GM12878 (cell line): ENCODE data around the gene EIF4EBP2. TPM values are rescaled to one million over a fixed set of nuclear protein-coding genes. Genes with fewer than 3 reads are reported as not detected.

Source experiments
- ATAC-seq: fragments of 200-7000 bp; cut with Tn5 transposase; 3 replicates; pipeline ENCODE4 v1.9.1; 2020; ENCODE audit warnings: mild to moderate bottlenecking, moderate library complexity
- BruUV-seq: library from RNA; stranded (reverse); fragments of 400-500 nt; replicated peaks from 2 replicates; lab custom pipeline; 2021; lab: Mats Ljungman, UMichigan
- CTCF ChIA-PET: fragments of 300-600 bp; sonication (Branson Sonifier 250); formaldehyde crosslinking; extraction: SDS; loops from one replicate; lab custom pipeline; 2021; ENCODE audit warnings: inconsistent platforms; lab: Yijun Ruan, JAX
- POLR2A ChIA-PET: fragments of 350-600 bp; formaldehyde crosslinking; extraction: SDS; loops from one replicate; lab custom pipeline; 2021; ENCODE audit warnings: inconsistent platforms; lab: Charles Lee
- RAD21 ChIA-PET: fragments of 300-600 bp; sonication (Branson Sonifier 250); formaldehyde crosslinking; loops from one replicate; lab custom pipeline; 2023; ENCODE audit warnings: antibody characterized with exemption; ENCODE audit not compliant: unreplicated experiment; lab: Charles Lee
- SMC1A ChIA-PET: fragments of 300-600 bp; sonication (Branson Sonifier 250); formaldehyde crosslinking; loops from one replicate; lab custom pipeline; 2023; ENCODE audit not compliant: unreplicated experiment, uncharacterized antibody; lab: Charles Lee
- DNase-seq: peaks from one replicate; pipeline ENCODE4 v3.0.0-alpha.2; 2011; ENCODE audit warnings: low read depth, low spot score
- FAIRE-seq: peaks from 3 replicates; lab custom pipeline; 2011; peaks lifted over from hg19 to GRCh38; lab: Jason Lieb, UNC
- H2AFZ ChIP-seq: 2 replicates; pipeline ENCODE4 v1.6.0; 2011; ENCODE audit warnings: low read depth, low read length, control low read depth; ENCODE audit not compliant: control insufficient read depth
- H3K27ac ChIP-seq: 2 replicates; pipeline ENCODE4 v1.5.1; 2011; ENCODE audit warnings: control low read depth; ENCODE audit not compliant: control insufficient read depth, insufficient read depth
- H3K27me3 ChIP-seq, 2 experiments: replicated peaks in 1 of 2; 2 replicates each; pipeline versions ENCODE4 v1.6.0 to v1.6.1; 2011; ENCODE audit warnings: low read length in 1 of 2; ENCODE audit not compliant: control insufficient read depth in 2 of 2, insufficient read depth in 2 of 2
- H3K36me3 ChIP-seq, 2 experiments: 2 replicates each; pipeline ENCODE4 v1.5.1; 2011; ENCODE audit warnings: low read length in 1 of 2; ENCODE audit not compliant: control insufficient read depth in 2 of 2, insufficient read depth in 2 of 2
- H3K4me1 ChIP-seq: 2 replicates; pipeline ENCODE4 v1.6.1; 2011; ENCODE audit warnings: mild to moderate bottlenecking, low read length, moderate library complexity, mixed read lengths; ENCODE audit not compliant: control insufficient read depth, insufficient read depth
- H3K4me2 ChIP-seq: 2 replicates; pipeline ENCODE4 v1.6.0; 2011; ENCODE audit warnings: control low read depth; ENCODE audit not compliant: control insufficient read depth, insufficient read depth
- H3K4me3 ChIP-seq: fragments of 200-600 bp; sonication (generic); 2 replicates; pipeline ENCODE4 v1.5.1; 2016
- H3K79me2 ChIP-seq: 2 replicates; pipeline ENCODE4 v1.6.0; 2011; ENCODE audit warnings: low read length; ENCODE audit not compliant: control insufficient read depth, insufficient read depth
- H3K9ac ChIP-seq: 2 replicates; pipeline ENCODE4 v1.8.0; 2011; ENCODE audit warnings: low read length, control low read depth, mixed read lengths; ENCODE audit not compliant: control insufficient read depth, insufficient read depth
- H3K9me3 ChIP-seq: replicated peaks from 3 replicates; pipeline ENCODE4 v1.5.1; 2011; ENCODE audit warnings: mild to moderate bottlenecking, low read length; ENCODE audit not compliant: control insufficient read depth, insufficient read depth
- H4K20me1 ChIP-seq: 2 replicates; pipeline ENCODE4 v1.6.0; 2011; ENCODE audit not compliant: control insufficient read depth, insufficient read depth
- BACH1 ChIP-seq: fragments of 450-650 bp; IDR thresholded peaks from 2 replicates; pipeline ENCODE4 v1.6.1; 2017; ENCODE audit warnings: mild to moderate bottlenecking, borderline replicate concordance
- CREB1 ChIP-seq: IDR thresholded peaks from 2 replicates; pipeline ENCODE4 v1.6.1; 2012; ENCODE audit warnings: low read depth, mild to moderate bottlenecking, inconsistent platforms
- FOXK2 ChIP-seq: fragments of 450-650 bp; IDR thresholded peaks from 2 replicates; pipeline ENCODE4 v1.6.1; 2017; ENCODE audit warnings: mild to moderate bottlenecking, moderate library complexity
- GATAD2B ChIP-seq: fragments of 450-650 bp; conservative IDR thresholded peaks from 2 replicates; pipeline ENCODE4 v1.6.1; 2017; ENCODE audit warnings: low read depth, mild to moderate bottlenecking, moderate library complexity
- MEF2B ChIP-seq: fragments of 450-650 bp; IDR thresholded peaks from 2 replicates; pipeline ENCODE4 v1.6.1; 2018; ENCODE audit warnings: mild to moderate bottlenecking, moderate library complexity; ENCODE audit not compliant: partially characterized antibody, poor library complexity, severe bottlenecking
- POLR2A ChIP-seq: IDR thresholded peaks from 2 replicates; pipeline ENCODE4 v1.6.1; 2011; ENCODE audit warnings: low read depth, mild to moderate bottlenecking, low read length
- PRDM15 ChIP-seq: fragments of 450-650 bp; formaldehyde crosslinking; IDR thresholded peaks from 2 replicates; pipeline ENCODE4 v1.4.0; 2020; ENCODE audit warnings: mild to moderate bottlenecking, moderate library complexity
- RELB ChIP-seq: fragments of 450-650 bp; IDR thresholded peaks from 2 replicates; pipeline ENCODE4 v1.6.1; 2017; ENCODE audit warnings: low read depth, mild to moderate bottlenecking, moderate library complexity
- SMC3 ChIP-seq: IDR thresholded peaks from 2 replicates; pipeline ENCODE4 v1.6.1; 2011; ENCODE audit warnings: low read length, improper control_type of control experiment, borderline replicate concordance
- SPI1 ChIP-seq: IDR thresholded peaks from 2 replicates; pipeline ENCODE4 v1.6.1; 2011; ENCODE audit warnings: low read depth, mild to moderate bottlenecking, low read length, moderate library complexity, borderline replicate concordance; ENCODE audit not compliant: insufficient read depth
- SREBF1 ChIP-seq: IDR thresholded peaks from 2 replicates; pipeline ENCODE4 v1.6.1; 2012; ENCODE audit warnings: mild to moderate bottlenecking, low read length
- USF2 ChIP-seq: IDR thresholded peaks from 2 replicates; pipeline ENCODE4 v1.6.1; 2011; ENCODE audit warnings: low read depth, low read length, improper control_type of control experiment, borderline replicate concordance
- ZNF274 ChIP-seq: IDR thresholded peaks from one replicate; pipeline ENCODE4 v1.8.0; 2011; ENCODE audit not compliant: insufficient read length, insufficient read depth
- WGBS: methylation state at CpG from one replicate; pipeline ENCODE4 v1.1.6; 2016; ENCODE audit warnings: low lambda C conversion rate; ENCODE audit not compliant: insufficient replicate concordance, insufficient coverage; ENCODE audit errors: missing lambda C conversion rate; 5-methylcytosine and 5-hydroxymethylcytosine counted together
- in situ Hi-C: fragments of 300-500 bp; cut with MboI; formaldehyde crosslinking; loops from 9 replicates; pipeline ENCODE4 v1.14.3; 2018; ENCODE audit warnings: mixed read lengths
- intact Hi-C: fragments of 100-400 bp; cut with micrococcal nuclease; formaldehyde crosslinking; loops from one replicate; pipeline ENCODE4 v1.14.2; 2022; ENCODE audit not compliant: unreplicated experiment
- polyA plus RNA-seq, 11 experiments: library from polyadenylated mRNA; depleted of rRNA in 4 of 11; unstranded in 6 of 11; stranded (reverse) in 5 of 11; fragments of >200 nt; fragmentation: Nextera tagmentation in 4 of 11; fragmentation: Illumina TruSeq in 1 of 11; extraction: Ambion mirVana in 4 of 11; extraction: Trizol in 1 of 11; gene quantifications; 1 replicate in 1 of 11; 2 replicates in 10 of 11; pipeline versions ENCODE4 v1.2.1 to v1.2.3, GENCODE V29; 2011 to 2016; ENCODE audit warnings: inconsistent platforms in 2 of 11, missing spikeins in 2 of 11, low read depth in 1 of 11
- total RNA-seq, 4 experiments: library from RNA; depleted of rRNA in 3 of 4; stranded (reverse); fragments of >200 nt in 3 of 4; fragmentation: Illumina TruSeq in 1 of 4; extraction: Trizol in 1 of 4; gene quantifications; 2 replicates each; pipeline versions ENCODE4 v1.2.1 to v1.2.3, GENCODE V29; 2013 to 2021

EIF4EBP2 gene
- total and polyA plus RNA-seq, 10 of the 15 experiments (the other 5 are each of a cell fraction or from before 2014, with no cell fraction given): 14.4 to 51.3 (median 28.9) TPM

- TF ChIP-seq SPI1 (no peak), FOXK2 (no peak)
Observed at GRCh38 chr10:70459061-70459773, 55.3 kb downstream of the EIF4EBP2 start (continued).

GRCh38 chr10:70459774-70460490 is 56.0 kb downstream of the EIF4EBP2 start:
- intact Hi-C loops: loop anchor here (10.0 kb wide), 1 partner anchor 425 kb away; the partner anchor contains the start of gene PCBD1
- peaks cover 3 to 5% of the 10 kb centered on the region in 2 experiments; a peak in 3 of 4 replicates for H3K27me3 ChIP-seq
- no peak overlapping the region for H2AFZ ChIP-seq
- H3K4me3 ChIP-seq: no peak overlapping the region
- in situ Hi-C loops: loop anchor here (5.0 to 10.0 kb wide), 3 partner anchors 77 to 425 kb away; partner anchors contain the start of gene PCBD1
- ATAC-seq: no peak
- H3K27ac ChIP-seq: no peak overlapping the region
- no peak overlapping the region for H3K4me2 ChIP-seq
- SMC1A ChIA-PET: interaction anchor here (0.6 to 2.1 kb wide), 2 partner anchors 12 to 90 kb away, joined by 3 to 13 read pairs; no protein-coding TSS in a partner anchor
- H3K4me1 ChIP-seq: no peaks in the 10 kb centered on the region
- no peak overlapping the region for H3K9ac ChIP-seq
- no TSS peak for BruUV-seq
- no peaks in the 10 kb centered on the region for H3K79me2 ChIP-seq
- H3K36me3 ChIP-seq: no peaks in the 10 kb centered on the region
- H4K20me1 ChIP-seq: no peaks in the 10 kb centered on the region
- DNase-seq: no peak
- WGBS: 52% methylated on average over 26 of the region's 29 CpGs
- POLR2A ChIA-PET: no interaction called here
- CTCF ChIA-PET: interaction anchor here (2.6 to 6.0 kb wide), 4 partner anchors 39 to 294 kb away, joined by 13 to 74 read pairs (median 19); no protein-coding TSS in a partner anchor
- RAD21 ChIA-PET: interaction anchor here (1.3 to 2.5 kb wide), 3 partner anchors 81 to 99 kb away, joined by 4 to 15 read pairs (median 9); no protein-coding TSS in a partner anchor
- H3K9me3 ChIP-seq: no peaks in the 10 kb centered on the region
- FAIRE-seq: no peak
- TF ChIP-seq ZNF274 (no peak), POLR2A (no peak), USF2 (no peak), SMC3 (no peak), RELB (no peak), PRDM15 (CRISPR knock-in tag) (no peak), SREBF1 (no peak), GATAD2B (no peak), MEF2B (no peak), CREB1 (no peak), BACH1 (no peak)
